Upper lobe of right lung (tissue), 1 donor: Measurements from ENCODE around the gene ACTL7A. TPM values are rescaled to one million over a fixed set of nuclear protein-coding genes. Genes with fewer than 3 reads are reported as not detected.

Source experiments
- ATAC-seq: fragments of 200-7000 bp; cut with Tn5 transposase; one replicate; pipeline ENCODE4 v1.9.1; 2020; ENCODE audit warnings: mild to moderate bottlenecking, moderate library complexity
- DNase-seq: peaks from one replicate; pipeline ENCODE4 v3.0.0-alpha.2; 2020
- H3K27ac ChIP-seq: fragments of 200-600 bp; one replicate; pipeline ENCODE4 v1.8.0; 2022
- H3K27me3 ChIP-seq: fragments of 200-600 bp; one replicate; pipeline ENCODE4 v1.8.0; 2022; ENCODE audit warnings: mild to moderate bottlenecking
- H3K36me3 ChIP-seq: fragments of 200-600 bp; one replicate; pipeline ENCODE4 v1.8.0; 2022
- H3K4me1 ChIP-seq: fragments of 200-600 bp; one replicate; pipeline ENCODE4 v1.8.0; 2022
- H3K4me3 ChIP-seq: fragments of 200-600 bp; one replicate; pipeline ENCODE4 v1.8.0; 2022; ENCODE audit warnings: mild to moderate bottlenecking
- H3K9me3 ChIP-seq: fragments of 200-600 bp; one replicate; pipeline ENCODE4 v1.8.0; 2022
- CTCF ChIP-seq: fragments of 200-600 bp; IDR thresholded peaks from one replicate; pipeline ENCODE4 v1.8.0; 2022; ENCODE audit warnings: antibody characterized with exemption
- intact Hi-C: fragments of 100-400 bp; cut with DNase I; formaldehyde crosslinking; loops from one replicate; pipeline ENCODE4 v1.11.0; 2022
- total RNA-seq: library from RNA; stranded (reverse); fragmentation: NEBNext Ultra II Directional; extraction: Animal tissue kit (Norgen Biotek cat#: 25700); gene quantifications from one replicate; pipeline ENCODE4 v1.2.1, GENCODE V29; 2021
- donor health status: DM: no; HTN: yes; CAD: no; lungs with severe emphysema.

Gene ACTL7A
- total RNA-seq, 1 donor from 2014 or later: not detected

GRCh38 chr9:108861464-108861863, 602 bp upstream of the ACTL7A start:
- TF ChIP-seq CTCF: no peak
- no peaks in the 10 kb centered on the region for H3K9me3 ChIP-seq
- no peak overlapping the region for H3K4me3 ChIP-seq
- no peak overlapping the region for H3K27ac ChIP-seq
- ATAC-seq (peak; percentile 84), DNase-seq (no peak)
- H3K27me3 ChIP-seq: no peaks in the 10 kb centered on the region
- intact Hi-C loops: no loop called here
- no peaks in the 10 kb centered on the region for H3K4me1 ChIP-seq
- H3K36me3 ChIP-seq: no peaks in the 10 kb centered on the region

GRCh38 chr9:108863891-108864290, 1.8 kb downstream of the ACTL7A start:
- Histone ChIP-seq H3K27ac (no peak overlapping the region), H3K4me3 (no peak overlapping the region), H3K9me3 (no peaks in the 10 kb centered on the region), H3K36me3 (peaks cover 8% of the 10 kb centered on the region), H3K27me3 (no peaks in the 10 kb centered on the region), H3K4me1 (no peaks in the 10 kb centered on the region)
- no peak for TF ChIP-seq CTCF
- no peak for DNase-seq
- ATAC-seq: no peak
- intact Hi-C loops: no loop called here

GRCh38 chr9:108864446-108864845, 2.4 kb downstream of the ACTL7A start:
- H3K4me3 ChIP-seq: no peak overlapping the region
- intact Hi-C loops: no loop called here
- peaks cover 12% of the 10 kb centered on the region for H3K36me3 ChIP-seq
- no peak for DNase-seq
- no peak for ATAC-seq
- no peaks in the 10 kb centered on the region for H3K27me3 ChIP-seq
- H3K27ac ChIP-seq: no peak overlapping the region
- H3K9me3 ChIP-seq: no peaks in the 10 kb centered on the region
- H3K4me1 ChIP-seq: no peaks in the 10 kb centered on the region
- no peak for TF ChIP-seq CTCF

- intact Hi-C loops: no loop called here
- Histone ChIP-seq H3K36me3 (peaks cover 18% of the 10 kb centered on the region), H3K27ac (no peak overlapping the region), H3K4me1 (no peaks in the 10 kb centered on the region), H3K27me3 (no peaks in the 10 kb centered on the region), H3K4me3 (no peak overlapping the region), H3K9me3 (no peaks in the 10 kb centered on the region)
- ATAC-seq: no peak
- no peak for DNase-seq
- no peak for TF ChIP-seq CTCF
Observed at GRCh38 chr9:108865037-108865436, 3.0 kb downstream of the ACTL7A start.

GRCh38 chr9:108866001-108866420, 3.9 kb downstream of the ACTL7A start:
- no peak overlapping the region for H3K27ac ChIP-seq
- no peak overlapping the region for H3K4me3 ChIP-seq
- no peaks in the 10 kb centered on the region for H3K9me3 ChIP-seq
- TF ChIP-seq CTCF: no peak
- no peaks in the 10 kb centered on the region for H3K27me3 ChIP-seq
- no peaks in the 10 kb centered on the region for H3K4me1 ChIP-seq
- H3K36me3 ChIP-seq: peaks cover 25% of the 10 kb centered on the region
- no peak for ATAC-seq
- intact Hi-C loops: no loop called here
- no peak for DNase-seq

- Histone ChIP-seq H3K27me3 (no peaks in the 10 kb centered on the region), H3K9me3 (no peaks in the 10 kb centered on the region), H3K4me3 (no peak overlapping the region), H3K4me1 (no peaks in the 10 kb centered on the region), H3K36me3 (peaks cover 32% of the 10 kb centered on the region), H3K27ac (no peak overlapping the region)
- intact Hi-C loops: no loop called here
- DNase-seq: no peak
- TF ChIP-seq CTCF: no peak
- ATAC-seq: no peak
Observed at GRCh38 chr9:108867116-108867515, 5.0 kb downstream of the ACTL7A start.
